HG02588 (cell line): ENCODE data around the gene CFAP58.
A peak's percentile ranks its signal among the peaks of the same experiment; 100 is the strongest.

Experiments
- ATAC-seq: cut with Tn5 transposase; IDR thresholded peaks from one replicate; pipeline ENCODE4 v1.9.1; 2021; ENCODE audit warnings: mild to moderate bottlenecking, moderate library complexity; ENCODE audit not compliant: unreplicated experiment

CFAP58 gene, protein sequence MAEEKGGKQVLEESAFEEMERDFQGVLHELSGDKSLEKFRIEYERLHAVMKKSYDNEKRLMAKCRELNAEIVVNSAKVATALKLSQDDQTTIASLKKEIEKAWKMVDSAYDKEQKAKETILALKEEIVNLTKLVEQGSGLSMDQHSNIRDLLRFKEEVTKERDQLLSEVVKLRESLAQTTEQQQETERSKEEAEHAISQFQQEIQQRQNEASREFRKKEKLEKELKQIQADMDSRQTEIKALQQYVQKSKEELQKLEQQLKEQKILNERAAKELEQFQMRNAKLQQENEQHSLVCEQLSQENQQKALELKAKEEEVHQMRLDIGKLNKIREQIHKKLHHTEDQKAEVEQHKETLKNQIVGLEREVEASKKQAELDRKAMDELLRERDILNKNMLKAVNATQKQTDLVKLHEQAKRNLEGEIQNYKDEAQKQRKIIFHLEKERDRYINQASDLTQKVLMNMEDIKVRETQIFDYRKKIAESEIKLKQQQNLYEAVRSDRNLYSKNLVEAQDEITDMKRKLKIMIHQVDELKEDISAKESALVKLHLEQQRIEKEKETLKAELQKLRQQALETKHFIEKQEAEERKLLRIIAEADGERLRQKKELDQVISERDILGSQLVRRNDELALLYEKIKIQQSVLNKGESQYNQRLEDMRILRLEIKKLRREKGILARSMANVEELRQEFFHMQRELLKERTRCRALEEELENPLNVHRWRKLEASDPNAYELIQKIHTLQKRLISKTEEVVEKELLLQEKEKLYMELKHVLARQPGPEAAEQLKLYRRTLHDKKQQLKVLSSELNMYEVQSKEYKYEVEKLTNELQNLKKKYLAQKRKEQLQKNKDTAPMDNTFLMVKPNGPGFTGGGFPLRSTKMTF

GRCh38 chr10:104353325-104354048 is at the start of gene CFAP58:
CFAP58 (plus strand) TSS chr10:104353833; CDS start chr10:104353898, 65 bp downstream.
- ATAC-seq: peak; percentile 51

DNA sequence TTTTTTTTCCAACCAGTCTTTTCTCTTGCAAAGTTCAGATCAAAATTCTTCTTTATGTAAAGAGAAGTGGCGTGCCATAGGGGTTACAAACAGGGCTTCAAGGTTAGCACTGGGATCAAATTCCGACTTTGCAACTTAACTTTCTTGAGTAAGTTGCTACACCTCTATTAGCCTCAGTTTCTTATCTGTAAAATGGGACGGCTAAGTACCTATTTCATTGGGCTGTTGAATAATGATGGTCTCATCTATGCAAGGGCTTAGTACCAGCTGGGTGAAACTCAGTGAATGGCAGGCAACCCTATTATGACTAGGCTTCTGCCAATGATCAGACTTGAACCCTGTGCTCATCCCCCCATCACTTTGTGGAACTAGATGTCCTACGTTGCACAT is 49.3 kb upstream of the CFAP58 start:
- no peak for ATAC-seq

- no peak for ATAC-seq
Observed at GRCh38 chr10:104304927-104305326, 48.7 kb upstream of the CFAP58 start.

- ATAC-seq: no peak
Observed at GRCh38 chr10:104306897-104307296, 46.7 kb upstream of the CFAP58 start.

DNA sequence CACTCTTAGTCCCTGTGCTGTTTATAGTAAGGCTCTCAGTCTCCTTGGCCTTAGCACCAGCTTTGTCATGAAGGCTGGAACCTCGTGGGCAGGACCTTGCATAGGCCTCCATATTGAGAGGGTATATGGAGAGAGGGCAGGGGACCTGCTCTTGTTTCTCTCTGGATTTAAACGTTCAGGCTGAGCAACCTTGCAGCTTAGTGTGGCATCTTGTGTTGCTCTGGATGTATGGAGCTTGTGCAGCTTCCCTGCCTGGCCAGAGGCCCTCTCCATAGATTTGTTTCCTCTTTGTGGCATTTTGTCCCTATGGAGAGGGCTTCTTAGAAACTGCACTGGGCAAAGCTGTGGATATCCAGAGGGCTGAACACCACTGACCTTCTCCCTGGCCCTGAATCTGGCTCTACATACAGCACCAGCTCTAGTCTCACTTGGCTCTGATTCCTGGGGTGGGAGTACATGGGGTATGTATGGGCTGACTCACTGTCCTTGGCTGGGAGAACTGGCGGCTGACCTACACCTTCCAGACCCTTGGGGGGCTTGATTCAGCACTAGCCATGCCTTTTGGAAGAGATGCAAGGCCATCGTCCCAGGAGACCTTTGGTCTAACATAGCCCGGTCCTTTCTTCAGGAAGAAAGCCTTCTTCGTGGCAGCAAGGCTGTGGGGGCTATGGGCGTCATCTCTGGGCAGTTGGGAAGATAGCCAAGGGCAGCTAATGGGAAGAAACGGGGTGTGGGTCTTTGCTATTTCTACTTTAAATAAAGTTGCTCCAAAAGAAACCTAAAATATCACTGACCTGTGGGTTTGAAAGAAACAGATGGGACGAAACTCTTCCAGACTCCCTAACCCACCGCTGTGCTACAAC is 45.8 kb upstream of the CFAP58 start:
- no peak for ATAC-seq

DNA sequence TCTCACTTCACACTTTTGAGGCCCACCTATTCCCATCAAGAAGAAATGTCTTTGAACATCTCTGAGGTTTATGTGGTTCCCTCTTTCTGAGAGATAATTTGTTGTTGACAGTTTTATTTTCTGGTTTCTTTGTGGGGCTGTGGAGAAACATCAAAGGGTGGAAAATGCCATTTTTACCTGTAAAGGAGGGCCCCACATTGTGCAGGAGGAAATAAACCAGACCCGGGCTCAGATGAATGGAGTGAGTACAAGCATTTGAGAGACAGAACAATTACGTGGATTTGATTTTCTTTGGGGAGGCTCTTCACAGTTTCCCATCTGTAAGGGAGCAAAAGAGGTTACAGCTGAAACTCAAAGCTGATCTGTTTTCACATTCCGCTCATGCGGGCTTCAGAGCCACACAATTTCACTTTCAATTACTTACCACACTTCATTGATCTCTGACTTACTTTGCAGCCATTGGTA is 45.2 kb upstream of the CFAP58 start:
- peak; percentile 54 for ATAC-seq

DNA sequence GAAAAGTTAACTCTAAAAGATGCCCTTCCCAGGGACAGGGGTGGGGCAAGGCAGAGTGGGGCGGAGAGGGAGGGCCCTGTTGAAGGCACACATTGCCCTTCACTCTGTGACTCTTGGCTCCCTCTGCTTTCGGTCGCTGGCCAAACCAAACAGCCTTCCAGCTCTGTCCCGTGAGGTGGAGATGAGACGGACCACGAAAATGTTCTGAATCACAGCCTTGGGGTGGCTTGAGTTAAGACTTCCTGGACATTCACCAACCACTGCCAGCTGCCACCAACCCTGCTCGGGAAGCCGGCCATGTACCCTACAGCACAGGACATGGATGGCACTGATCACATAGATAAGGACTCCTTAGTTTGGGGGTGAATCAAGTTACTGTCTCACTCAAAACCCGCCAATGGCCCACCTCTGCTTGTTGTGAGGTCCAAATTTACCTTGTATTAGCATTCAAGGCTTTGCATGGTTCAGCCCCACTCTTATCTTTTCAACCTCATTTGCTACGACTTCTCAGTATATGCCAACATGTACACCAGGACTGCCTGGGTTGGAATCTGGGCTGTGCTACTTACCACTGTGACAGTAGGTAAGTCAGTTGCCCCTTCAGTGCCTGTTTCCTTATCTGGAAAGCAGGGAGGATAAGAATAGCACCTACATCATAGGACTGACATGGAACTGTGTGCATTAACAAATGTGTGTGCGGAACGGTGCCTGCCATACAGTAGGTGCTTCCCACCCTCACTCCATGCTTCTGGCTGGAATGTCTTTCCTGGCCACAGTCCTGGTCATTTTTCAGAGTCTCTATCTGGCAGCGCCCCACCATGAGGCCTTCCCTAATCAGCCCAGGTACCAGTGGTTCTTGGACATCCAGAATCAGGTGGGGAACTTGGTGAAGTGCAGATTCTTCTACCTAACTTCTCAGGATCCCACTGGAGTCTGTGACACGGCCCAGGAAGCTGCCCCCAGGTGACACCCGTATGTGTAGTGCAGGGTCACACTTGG is 43.4 kb upstream of the CFAP58 start:
- ATAC-seq: no peak

GRCh38 chr10:104311184-104311720 is 42.4 kb upstream of the CFAP58 start:
- no peak for ATAC-seq

GRCh38 chr10:104314591-104315485 is 38.8 kb upstream of the CFAP58 start:
- no peak for ATAC-seq

DNA sequence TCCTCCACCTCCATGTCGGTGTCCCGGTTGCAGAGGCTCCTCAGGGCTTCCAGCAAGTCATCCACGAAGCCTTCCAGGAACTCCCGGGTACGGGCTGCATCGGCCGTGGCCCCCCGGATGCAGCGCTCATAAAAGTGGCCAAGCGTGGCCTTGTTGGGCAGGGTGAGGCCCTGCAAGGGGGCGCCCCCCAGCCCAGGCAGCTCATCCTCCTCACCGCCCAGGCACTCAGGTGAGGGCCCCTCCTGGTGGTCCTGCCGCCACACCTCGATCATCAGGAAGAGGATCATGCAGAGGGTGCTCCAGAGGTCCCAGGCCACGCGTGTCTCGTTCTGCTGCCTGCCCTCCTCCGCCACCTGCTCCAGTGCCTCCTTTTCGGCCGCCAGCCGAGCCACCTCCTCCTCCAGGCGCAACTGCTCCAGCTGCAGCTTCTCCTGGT is 38.1 kb upstream of the CFAP58 start:
- no peak for ATAC-seq

DNA sequence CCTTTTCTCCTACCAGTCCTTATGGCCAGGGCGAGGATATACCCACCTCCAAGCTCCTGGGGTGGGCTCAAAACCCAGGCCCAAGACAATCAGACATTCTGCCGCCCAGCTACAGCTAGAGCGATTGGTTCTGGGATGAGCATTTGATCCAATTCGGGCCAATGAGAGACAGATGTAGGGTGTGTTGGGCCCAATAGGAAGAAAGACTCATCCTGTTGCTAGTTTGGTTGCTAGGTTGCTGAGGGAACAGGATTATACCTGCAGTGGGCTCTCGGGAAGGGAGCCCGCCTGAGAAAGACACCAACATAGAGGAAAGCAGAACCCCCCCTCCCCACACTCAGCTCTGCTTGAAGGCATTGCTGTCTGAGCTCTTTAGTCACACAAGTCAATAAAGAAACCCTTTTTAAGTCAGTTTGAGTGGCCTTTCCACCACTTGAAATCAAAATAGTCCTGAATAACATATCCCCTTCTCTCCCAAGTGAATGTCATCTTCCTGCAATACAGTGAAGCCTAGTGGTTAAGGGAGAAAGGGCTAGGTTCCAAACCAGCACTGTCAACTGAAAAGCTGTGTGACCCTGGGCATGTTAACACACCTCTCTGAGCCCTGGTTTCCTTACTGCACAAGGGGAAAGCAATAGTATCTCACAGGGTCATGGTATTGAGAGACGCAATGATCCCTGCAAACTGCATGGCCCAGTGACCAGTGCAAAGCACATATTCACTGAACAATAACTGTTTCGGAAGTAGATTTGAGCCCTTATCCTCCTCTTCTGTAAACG is 37.1 kb upstream of the CFAP58 start:
- ATAC-seq: no peak

DNA sequence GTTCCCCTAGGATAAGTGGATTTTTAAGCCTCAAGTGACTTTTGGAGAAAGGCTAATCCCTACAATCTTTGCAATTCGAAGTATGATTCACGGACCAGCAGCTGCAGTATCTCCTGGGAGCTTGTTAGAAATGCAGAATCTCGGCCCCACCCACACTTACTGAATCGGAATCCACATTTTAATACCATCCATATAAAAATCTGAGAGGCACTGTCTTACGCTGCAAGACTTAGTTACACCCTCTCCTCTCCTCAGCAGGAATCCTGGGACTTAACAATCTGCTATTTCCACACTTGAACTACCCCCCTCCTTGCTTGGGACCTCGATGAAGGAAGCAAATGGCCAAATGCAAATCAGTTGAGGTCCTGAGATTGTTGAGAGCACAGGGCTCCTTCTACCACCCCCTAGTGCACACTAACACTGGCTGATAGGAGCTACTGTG is 36.3 kb upstream of the CFAP58 start:
- no peak for ATAC-seq

GRCh38 chr10:104317726-104318299 is 35.8 kb upstream of the CFAP58 start:
- no peak for ATAC-seq

- ATAC-seq: no peak
Observed at GRCh38 chr10:104318326-104318725, 35.3 kb upstream of the CFAP58 start.

GRCh38 chr10:104318810-104319741 is 34.6 kb upstream of the CFAP58 start:
- ATAC-seq: no peak
